NCI-H524 treated with DMSO at 0.1 percent for 48 hours (cell line): ENCODE measurements around the gene NUCKS1.
"Not testable (repeated sequence)": the region's sequence is repeated elsewhere in the genome, so short reads cannot be mapped to it uniquely, and the experiment has no call there.

Experiments
- DNase-seq: peaks from one replicate; lab custom pipeline; 2025; lab: John Stamatoyannopoulos, UW

Gene NUCKS1

DNA sequence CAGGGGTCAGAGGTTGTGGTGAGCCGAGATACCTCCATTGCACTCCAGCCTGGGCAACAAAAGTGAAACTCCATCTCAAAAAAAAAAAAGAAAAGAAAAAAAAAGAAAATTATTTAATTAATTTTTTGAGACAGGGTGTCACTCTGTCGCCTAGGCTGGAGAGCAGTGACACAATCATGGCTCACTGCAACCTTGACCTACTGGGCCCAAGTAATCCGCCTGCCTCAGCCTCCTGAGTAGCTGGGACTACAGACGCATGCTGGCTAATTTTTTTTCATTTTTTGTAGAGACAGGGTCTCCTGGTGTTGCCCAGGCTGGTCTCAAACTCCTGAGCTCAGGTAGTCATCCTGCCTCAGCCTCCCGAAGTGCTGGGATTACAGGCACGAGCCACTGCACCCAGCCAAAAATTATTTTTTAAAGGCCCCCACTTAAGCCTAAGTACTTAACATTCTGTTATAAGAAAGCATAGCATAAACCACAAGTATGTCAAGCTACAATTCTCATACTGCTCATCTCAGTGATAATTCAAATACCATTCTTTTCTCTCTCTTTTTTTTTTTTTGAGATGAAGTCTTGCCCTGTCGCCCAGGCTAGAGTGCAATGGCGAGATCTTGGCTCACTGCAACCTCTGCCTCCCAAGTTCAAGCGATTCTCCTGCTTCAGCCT, 19.9 kb downstream of the NUCKS1 start:
- DNase-seq, result no peak

DNA sequence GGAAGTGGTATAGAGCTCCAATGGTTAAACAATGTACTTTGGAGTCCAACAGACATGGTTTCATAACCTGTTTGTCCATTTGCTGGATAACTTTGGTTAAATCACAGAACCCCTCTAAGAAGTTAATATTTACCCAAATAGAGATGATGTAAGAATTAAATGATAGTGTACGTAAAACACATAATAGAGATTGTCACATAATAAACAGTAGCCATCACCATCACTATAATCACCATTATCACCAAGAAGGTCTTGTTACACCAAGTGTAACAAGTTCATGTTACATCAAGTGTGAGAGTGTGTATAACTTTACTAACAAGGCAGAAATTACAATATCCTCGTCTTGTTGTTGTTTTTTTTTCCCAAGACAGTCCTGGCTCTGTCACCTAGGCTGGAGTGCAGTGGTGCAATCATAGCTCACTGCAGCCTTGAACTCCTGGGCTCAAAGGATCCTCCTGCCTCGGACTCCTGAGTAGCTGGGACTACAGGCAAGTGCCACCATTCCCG, 23.3 kb downstream of the NUCKS1 start:
- DNase-seq, result no peak

DNA sequence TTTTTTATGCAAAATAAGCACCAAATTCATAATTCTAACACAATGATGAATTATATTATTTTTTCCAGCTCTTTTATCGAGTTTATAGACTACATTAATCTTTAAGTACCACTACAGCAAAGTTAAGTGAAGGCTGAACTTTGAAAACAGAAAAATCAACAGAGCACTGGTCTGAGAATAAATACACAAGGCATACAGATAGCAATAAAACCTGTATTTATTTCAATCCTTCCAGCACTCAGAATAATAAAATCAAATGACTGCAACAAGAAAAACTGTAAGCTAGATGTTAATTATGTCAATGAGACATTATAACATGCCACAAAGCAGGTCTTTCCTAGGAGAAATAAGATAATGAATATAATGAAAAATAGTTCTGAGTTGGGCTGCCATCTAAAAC, 24.5 kb downstream of the NUCKS1 start:
- DNase-seq, result no peak

DNA sequence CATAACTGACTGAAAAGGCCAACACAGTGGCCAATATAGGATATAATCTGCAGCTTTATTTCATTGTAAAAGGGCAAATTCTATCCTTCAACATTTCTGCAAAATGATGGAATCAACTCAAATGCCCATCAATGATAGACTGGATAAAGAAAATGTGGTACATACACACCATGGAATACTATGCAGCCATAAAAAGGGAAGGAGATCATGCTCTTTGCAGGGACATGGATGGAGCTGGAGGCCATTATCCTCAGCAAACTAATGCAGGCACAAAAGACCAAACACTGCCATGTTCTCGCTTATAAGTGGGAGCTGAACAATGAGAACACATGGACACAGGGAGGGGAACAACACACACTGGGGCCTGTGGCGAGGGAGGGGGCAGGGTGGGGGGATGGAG, 29.2 kb downstream of the NUCKS1 start:
- DNase-seq, result not testable (repeated sequence)

DNA sequence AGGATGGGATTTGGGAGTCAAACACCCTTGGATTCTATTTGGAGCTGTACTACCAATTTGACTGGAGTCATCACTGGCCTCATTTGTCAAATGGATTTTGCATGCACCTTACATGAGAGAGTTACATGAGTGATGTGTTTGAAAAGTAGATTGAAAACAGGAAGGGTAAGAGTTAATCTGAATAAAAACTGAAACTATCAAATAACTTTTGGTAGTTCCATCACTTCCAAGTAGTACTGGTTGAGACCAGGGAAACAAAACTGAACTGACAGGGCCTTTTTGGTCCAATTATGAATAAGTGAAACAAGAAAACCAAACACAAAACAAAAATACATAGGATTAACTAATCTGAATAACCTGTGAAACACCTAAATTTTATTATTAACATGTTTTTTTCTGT, 30.2 kb downstream of the NUCKS1 start:
- no peak for DNase-seq

DNA sequence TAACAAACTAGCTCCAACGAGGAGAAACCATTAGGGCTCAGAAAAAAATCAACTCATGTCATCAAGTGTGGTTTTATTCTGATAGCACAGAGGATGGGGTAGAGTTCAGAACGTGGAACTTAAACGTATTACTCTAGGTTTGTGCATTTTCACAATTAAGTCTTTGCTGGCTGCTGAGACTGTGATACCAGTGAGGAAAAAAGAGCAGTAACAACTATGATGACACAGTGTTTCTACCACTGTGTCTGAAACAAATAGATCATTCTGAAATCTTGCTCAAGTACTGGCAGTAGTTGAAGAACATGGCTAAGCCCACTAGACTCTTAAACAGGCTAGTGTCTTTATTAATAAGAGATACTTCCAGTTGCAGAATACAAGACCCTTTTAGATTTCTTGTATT, 31.0 kb downstream of the NUCKS1 start:
- no peak for DNase-seq

DNA sequence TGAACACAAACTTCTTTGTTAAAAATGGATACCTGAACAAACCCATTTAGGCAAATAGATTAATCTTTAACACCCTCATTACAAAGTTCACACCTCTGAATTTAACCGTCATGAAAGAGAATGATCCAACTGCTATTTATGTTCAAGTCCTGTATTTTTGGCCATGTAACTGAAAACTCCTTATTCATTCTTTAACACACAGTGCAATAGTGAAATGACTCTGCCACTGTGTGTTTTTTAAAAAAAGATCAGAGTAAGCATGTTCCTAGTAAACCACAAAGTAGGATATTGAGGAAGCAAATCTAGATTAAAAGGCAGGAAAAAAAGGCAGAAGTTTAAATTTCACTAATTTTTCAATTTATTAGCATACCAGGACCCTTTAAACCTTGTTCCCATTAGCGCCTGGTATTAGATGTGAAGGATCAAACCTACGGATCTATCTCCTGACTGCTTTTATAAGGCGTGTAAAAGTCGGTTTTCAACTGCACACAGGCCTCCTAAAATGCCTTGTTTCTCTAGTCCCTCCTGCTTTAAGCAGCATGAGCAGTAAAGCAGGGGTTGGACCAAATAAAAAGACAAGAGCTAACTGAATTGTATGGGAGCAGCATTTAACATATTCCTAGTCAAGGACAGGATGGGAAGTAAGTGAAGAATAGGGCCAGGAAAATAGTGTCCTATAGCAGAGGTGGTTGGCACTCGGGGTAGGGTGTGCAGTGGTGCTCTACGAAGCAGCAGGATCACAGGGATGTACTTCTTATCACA, 33.4 kb downstream of the NUCKS1 start:
- no peak for DNase-seq

DNA sequence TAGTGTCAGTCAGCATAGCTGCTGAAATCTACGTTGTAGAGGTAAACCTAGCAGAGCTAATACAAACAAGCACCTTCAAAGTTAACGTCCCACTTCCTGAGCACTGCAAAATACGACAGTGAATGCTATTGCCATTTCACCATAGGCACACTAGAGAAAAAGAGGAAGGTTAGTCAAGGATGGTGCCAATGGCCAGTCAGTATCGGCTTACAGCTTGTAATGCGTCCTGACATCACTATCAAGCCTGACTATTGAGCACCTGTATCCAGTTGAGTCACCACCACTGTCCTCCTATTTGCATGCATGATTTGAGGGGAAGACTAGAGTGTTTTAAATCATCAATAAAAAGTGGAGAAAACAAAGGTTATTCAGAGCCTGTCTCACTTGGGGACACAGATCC, 34.4 kb downstream of the NUCKS1 start:
- DNase-seq, result no peak

DNA sequence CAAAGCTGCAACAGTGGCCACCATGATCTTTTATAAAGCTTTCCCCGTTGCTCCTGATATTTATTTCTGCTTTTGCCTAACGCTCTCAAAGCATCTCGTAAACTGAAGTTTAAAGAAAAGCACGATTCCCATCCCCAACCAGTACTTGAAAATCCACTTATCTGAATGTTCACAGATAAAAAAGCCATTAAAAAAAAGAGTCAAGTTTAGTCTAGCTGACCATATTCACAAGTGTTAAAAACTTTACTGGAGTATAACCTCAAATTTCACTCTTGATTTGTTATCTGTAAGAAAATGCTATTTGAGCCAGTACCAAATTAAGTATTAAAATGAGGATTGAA, 35.1 kb downstream of the NUCKS1 start:
- DNase-seq, result no peak

DNA sequence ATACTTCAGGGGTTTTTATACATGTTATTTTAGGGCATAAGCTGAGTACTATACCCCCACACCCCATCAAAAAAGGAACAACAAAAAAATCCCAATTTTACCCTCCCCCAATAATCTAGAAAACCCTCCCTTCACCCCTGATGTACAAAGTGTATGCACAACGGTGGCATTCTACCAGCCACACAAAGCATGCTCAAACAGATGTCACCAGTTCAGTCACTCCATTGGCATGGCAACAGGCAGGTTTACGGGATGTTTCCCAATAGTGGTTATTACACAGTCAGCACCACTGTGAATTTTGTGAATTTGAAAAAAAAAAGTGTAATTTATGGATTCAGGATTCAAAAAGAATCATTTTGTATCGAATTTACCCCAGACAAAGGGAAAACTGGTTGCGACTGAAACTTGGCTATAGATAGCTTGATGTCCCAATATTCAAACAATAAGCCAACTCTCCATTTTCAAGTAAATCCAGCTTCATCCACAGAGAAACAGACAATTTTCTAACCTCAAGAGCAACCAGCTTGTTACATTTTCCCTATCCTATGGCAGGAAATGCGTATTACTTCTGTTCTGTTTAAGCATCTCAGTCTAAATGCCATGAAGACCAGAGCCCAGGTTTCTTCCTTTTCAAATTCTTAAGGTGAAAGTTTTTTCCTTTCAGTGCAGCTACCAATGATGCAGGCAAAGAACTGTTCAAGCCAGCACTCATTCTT, 35.6 kb downstream of the NUCKS1 start:
- no peak for DNase-seq

DNA sequence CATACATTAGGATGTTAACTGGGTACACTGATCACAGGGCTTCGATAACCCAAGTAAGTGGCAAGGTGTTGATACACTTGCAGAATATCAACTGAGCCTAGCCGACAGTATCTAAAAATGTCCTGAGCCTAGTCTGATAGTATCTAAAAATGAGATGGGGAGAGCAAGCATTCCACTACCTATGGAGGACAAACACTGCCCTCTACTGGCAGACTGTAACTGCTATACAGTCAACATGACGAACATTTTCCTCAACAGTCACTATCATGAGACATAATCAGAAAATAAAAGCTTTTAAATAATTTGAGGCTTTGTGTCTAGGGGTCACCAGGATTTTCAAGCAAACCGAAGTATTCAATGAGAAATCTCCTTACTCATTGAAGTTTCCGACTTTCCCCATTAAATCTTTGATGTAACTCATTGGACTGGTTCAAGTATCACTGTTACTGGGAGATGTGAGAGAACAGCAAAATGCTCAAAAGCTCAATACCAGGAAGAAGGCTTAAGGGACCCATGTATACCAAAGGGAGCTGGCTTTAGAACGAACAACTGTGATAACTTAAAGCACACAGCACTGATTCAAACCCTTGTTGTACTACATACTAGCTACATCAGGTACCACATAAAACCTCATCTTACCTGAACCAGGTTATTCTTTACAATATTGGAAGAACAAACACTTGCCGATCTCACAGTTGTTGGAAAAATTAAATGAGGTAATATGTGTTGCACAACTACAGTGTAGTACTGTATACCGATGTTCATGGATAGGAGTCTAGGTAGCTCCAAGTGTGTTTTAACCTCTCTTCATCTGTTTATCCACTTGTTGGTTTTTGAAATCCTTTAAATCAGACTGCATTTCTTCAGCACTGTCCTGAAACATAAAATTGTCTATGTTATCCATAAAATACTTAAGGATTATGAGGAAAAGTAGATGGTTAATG, 38.6 kb downstream of the NUCKS1 start:
- no peak for DNase-seq

DNA sequence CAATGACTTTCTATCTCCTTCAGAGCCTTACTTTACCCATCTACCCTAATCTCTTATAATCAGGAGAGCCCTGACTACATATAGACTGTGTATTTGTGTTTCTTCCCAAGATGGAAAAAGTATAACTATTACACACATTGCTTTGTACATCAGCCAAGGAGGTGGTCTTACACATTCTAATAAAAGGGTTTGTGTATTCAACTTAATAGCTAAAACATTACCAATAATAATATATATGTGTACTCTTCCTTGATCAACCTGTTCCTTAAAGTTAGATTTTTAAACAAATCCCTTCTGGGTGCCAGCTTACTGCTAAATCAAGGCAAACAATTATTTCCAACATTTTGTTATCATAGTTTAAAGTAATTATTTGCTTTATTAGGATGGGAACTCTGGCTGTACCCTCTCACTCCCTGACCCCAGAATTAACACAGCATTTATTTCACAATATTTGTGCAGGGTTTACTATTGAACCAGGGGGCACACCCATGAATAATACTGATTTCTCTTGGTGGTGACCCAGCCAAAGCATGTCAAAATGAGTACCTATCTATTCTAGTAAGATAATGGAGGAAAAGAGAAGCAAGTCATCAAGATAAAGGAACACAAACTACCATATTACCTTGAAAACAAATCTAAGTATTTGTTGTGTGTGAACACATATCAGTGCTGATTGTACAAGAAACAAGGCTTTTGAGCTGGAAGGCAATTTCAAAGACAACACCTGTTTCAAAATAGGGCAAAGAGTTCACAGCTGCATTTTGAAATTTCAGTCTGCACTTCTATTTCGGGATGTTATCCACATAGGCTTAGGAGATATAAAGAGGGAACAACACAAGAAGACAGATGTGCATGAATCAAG, 39.5 kb downstream of the NUCKS1 start:
- no peak for DNase-seq

DNA sequence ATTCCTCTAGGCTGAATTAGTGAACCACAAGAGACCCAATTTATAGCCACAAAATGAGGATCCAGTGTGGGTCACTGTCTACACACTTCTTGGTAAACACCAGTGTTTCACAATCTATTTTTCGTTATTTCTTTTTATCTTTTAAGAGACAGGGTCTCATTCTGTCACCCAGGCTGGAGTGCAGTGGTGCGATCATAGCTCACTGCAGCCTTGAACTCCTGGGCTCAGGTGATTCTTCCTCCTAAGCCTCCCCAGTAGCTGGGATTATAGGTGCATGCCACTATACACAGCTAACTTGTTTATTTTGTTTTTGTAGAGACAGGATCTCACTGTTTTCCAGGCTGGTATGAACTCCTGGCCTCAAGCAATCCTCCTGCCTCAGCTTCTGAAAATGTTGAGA, 40.3 kb downstream of the NUCKS1 start:
- DNase-seq, result no peak

DNA sequence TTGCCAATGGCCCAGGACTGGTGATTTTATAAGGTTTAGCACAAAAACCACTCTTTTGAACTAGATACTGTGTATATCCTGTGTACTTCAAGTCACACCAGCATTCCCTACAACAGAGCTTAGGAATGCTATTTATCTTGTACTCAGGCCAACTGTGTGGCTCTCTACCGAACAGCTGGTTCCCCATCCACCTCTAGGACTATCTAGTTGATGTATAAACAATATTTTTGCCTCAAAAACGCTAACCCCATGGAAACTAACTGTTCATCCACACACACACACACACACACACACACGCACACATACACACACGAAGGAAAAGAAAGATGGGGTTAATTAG, 41.0 kb downstream of the NUCKS1 start:
- no peak for DNase-seq

DNA sequence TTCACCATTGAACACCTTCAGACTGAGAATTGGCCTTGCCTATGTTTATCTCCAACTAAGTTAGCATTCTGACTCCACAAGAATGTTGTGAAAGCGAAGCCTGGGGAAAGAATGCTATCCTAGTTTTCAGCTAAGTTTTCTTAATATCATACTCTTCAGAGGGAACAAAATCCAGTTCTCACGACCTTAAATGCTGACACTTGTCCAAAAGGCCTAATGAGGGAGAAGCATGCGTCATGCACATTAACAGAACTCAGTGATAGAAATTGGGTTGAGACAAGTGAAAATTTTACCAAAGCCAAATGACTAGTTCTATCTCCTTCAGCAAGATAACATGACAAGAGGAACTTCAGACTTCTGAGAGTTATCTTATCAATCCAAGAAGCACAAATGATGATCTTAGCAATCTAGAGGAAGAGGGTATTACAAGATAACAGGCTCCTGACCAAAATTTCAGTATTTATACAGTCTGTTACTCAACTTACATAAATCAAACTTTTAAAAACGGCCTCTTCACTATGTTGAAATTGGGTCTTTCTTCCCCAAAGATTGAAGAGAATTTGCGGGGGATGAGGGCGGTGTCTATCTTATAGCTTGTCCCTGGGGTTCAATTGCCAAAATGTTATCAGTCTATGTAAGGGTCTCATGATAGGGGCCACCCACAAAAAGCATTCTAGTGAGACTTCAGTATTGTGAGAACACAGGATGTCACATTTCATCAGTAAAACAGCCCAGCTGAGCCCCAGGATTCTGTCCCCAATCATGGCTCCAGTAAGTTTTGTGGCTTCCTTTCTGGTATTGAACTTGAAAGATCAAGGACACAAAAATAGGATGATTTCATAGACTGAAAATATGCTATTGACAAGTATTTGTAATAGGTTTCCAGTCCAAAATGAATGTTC, 43.1 kb downstream of the NUCKS1 start:
- no peak for DNase-seq

DNA sequence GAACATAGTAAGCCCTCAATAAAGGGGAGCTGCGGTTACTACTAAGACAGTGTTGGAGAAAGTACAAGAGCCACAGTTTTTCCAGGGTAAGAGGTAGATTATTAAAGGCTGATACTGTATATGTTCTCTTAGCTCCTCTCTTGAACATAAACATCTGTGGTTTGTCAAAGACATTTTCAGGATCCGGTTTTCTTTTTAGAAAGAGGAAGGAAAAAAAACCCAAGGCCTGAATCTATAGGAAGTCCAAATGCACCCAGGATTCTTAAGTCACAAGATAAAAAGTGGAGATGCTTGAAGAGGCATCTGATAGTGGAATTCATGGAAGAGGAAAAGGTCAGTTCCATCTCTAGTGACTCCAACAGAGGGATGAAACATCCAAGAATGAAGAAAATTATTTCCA, 45.1 kb downstream of the NUCKS1 start:
- DNase-seq, result no peak

DNA sequence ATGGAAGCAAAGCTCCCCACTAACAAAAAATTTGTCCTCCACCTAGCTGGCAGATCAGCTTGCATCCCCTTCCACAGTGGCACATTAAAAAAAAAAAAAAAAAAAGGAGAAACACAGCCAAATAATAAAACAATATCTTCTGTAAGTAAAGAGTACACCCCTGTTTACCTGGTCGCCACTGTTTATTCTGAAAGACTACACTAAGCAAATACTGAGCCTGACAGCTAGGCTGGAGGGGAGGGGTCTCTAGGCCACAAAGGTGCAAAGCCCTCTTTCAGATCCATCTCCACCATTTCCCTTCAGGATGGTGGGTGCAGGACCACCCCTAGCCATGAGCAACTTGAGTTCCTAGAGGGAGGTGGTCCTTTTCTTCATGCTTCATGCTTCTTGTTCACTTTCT, 46.9 kb downstream of the NUCKS1 start:
- DNase-seq, result no peak

DNA sequence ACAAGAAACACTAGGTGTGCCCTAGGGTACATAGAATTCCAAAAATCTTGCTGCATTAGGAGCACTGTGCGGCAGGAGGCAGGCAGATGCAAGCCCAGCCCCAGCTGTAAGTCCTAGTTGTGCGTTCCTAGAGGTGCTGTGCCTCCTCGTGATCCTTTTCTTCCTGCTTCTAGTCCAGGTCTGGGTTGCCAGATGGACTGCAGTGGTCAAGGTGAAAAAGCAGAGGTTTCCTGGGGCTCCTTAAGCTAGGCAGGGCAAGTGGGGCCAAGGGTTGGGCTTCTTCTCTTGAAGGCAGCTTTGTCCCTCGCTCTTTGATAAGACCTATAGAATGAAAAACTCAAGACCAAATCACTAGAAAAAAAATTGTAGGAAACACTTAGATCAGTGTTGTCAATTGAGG, 48.1 kb downstream of the NUCKS1 start:
- DNase-seq, result no peak

DNA sequence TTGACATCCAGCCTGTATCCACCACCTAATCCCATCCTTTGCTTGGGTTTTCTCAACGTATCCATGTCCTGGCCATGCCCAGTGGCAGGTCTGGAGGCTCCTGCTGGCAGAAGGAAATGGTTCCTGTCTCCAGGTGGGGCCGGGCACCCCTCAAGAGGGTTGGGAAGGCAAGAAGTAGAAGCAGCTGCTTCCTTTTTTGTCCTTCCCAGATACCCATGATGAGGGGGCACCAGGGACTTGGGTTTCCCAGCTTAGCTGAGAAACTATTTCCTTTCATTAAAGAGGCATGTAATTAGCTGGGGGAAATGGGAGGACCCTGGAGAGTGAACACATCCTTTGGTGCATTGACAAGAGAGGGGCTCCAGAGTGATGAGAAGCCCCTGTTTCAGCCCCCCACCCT, 48.6 kb downstream of the NUCKS1 start:
- DNase-seq, result no peak

DNA sequence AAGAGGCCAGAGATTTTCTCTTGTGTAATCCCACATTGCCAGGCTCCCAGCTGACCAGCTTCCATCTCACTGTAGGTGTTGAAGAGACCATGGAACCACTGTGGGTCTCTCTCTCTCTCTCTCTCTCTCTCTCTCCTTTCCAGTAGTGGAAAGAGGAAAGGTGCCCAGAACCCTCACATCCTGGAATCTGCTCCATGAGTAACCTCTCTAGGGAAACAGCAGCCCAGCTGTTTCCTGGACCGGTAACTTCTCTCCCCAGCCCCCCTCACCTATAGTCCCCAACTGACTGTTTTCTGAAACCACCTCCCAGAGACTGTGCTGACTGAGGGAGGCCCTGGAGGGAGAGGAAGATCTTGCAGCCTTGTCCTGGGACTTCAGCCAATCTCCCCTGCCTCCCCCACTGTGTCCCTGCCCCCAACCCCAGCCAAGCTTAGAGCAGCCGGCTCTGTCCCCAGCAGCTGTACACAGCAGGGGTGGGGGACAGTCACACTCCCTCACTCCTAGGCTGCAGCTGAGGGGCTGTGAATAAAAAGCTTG, 49.0 kb downstream of the NUCKS1 start:
- no peak for DNase-seq
